ENCODE results near the gene G3BP2.

GRCh38 chr4:75598390-75598789 is 74.8 kb downstream of the G3BP2 start:
- no peak for TF ChIP-seq POLR2AphosphoS5 (IDR thresholded peaks at IDR 0.05; ENCODE audit: low read length)
- TF ChIP-seq POLR2A (IDR thresholded peaks at IDR 0.05; ENCODE audit: low read depth, low read length) = no peak
- TF ChIP-seq NR2F1 (conservative IDR thresholded peaks at IDR 0.05) = no peak
- no peak for TF ChIP-seq GABPA (IDR thresholded peaks at IDR 0.05; ENCODE audit: low read depth)
- no peak for TF ChIP-seq NR2C1 (IDR thresholded peaks at IDR 0.05)
- no peak for TF ChIP-seq MXI1 (IDR thresholded peaks at IDR 0.05; ENCODE audit: low read depth, low read length)
- TF ChIP-seq CTCF (IDR thresholded peaks at IDR 0.05 in 2 of 3, conservative IDR thresholded peaks at IDR 0.05 in 1 of 3; ENCODE audit: control insufficient read depth in 2 of 3, extremely low read depth in 1 of 3, insufficient read depth in 1 of 3, low read depth in 3 of 3, low read length in 3 of 3) = no peak
